ENCODE results near the gene SH3RF3. TPM values are rescaled to one million over a fixed set of nuclear protein-coding genes. Genes with fewer than 3 reads are reported as not detected.
"Not testable (repeated sequence)": the region's sequence is repeated elsewhere in the genome, so short reads cannot be mapped to it uniquely, and the experiment has no call there.

SH3RF3 gene
- total and polyA plus RNA-seq, 4 donors: 2.9 to 9.7 (median 8.6) TPM

- Histone ChIP-seq H3K27me3 (ENCODE audit: control insufficient read depth in 3 of 3, insufficient read depth in 3 of 3, low read length in 2 of 3) (no peaks in the 10 kb centered on the region), H3K4me1 (ENCODE audit: control insufficient read depth in 5 of 5, insufficient read depth in 5 of 5, low read length in 5 of 5) (peaks cover 0 to 15% (median 4%) of the 10 kb centered on the region in 5 donors), H3K36me3 (ENCODE audit: control insufficient read depth in 4 of 4, insufficient read depth in 4 of 4, low read length in 4 of 4) (no peaks in the 10 kb centered on the region), H3K4me3 (no peak overlapping the region), H3K9me3 (ENCODE audit: control insufficient read depth in 4 of 4, insufficient read depth in 3 of 4, low read length in 3 of 4) (no peaks in the 10 kb centered on the region), H3K9ac (ENCODE audit: insufficient read depth in 1 of 2, low read length in 2 of 2) (no peak overlapping the region), H3K27ac (ENCODE audit: low read depth in 1 of 2, low read length in 1 of 2) (no peak overlapping the region)
- WGBS, 2 donors: 32 to 68% methylated on average over 1 of the region's 1 CpG
- DNase-seq (no peak), ATAC-seq (ENCODE audit: insufficient read depth, low FRiP score) (no peak)
- TF ChIP-seq CTCF (IDR thresholded peaks at IDR 0.05; ENCODE audit: control extremely low read depth, extremely low read depth): no peak
Observed at GRCh38 chr2:109218792-109219126, 89.8 kb downstream of the SH3RF3 start.

- H3K27ac ChIP-seq (ENCODE audit: low read depth in 1 of 2, low read length in 1 of 2): no peak overlapping the region
- DNase-seq (no peak), ATAC-seq (ENCODE audit: insufficient read depth, low FRiP score) (no peak)
- H3K36me3 ChIP-seq (ENCODE audit: control insufficient read depth in 4 of 4, insufficient read depth in 4 of 4, low read length in 4 of 4): no peaks in the 10 kb centered on the region
- H3K4me3 ChIP-seq: no peak overlapping the region
- H3K9me3 ChIP-seq (ENCODE audit: control insufficient read depth in 4 of 4, insufficient read depth in 3 of 4, low read length in 3 of 4): no peaks in the 10 kb centered on the region
- TF ChIP-seq CTCF (IDR thresholded peaks at IDR 0.05; ENCODE audit: control extremely low read depth, extremely low read depth): no peak
- H3K9ac ChIP-seq (ENCODE audit: insufficient read depth in 1 of 2, low read length in 2 of 2): no peak overlapping the region
- no peaks in the 10 kb centered on the region for H3K27me3 ChIP-seq (ENCODE audit: control insufficient read depth in 3 of 3, insufficient read depth in 3 of 3, low read length in 2 of 3)
- peaks cover 0 to 13% (median 0%) of the 10 kb centered on the region in 5 donors for H3K4me1 ChIP-seq (ENCODE audit: control insufficient read depth in 5 of 5, insufficient read depth in 5 of 5, low read length in 5 of 5)
- 92 to 94% methylated on average over 2 of the region's 2 CpGs for WGBS, 2 donors
Observed at GRCh38 chr2:109220860-109221259, 91.9 kb downstream of the SH3RF3 start.

- not testable (repeated sequence) for H3K9ac ChIP-seq (ENCODE audit: insufficient read depth in 1 of 2, low read length in 2 of 2); ATAC-seq (ENCODE audit: insufficient read depth, low FRiP score); H3K27ac ChIP-seq (ENCODE audit: low read depth in 1 of 2, low read length in 1 of 2); H3K36me3 ChIP-seq (ENCODE audit: control insufficient read depth in 4 of 4, insufficient read depth in 4 of 4, low read length in 4 of 4); H3K4me3 ChIP-seq; H3K27me3 ChIP-seq (ENCODE audit: control insufficient read depth in 3 of 3, insufficient read depth in 3 of 3, low read length in 2 of 3); DNase-seq; H3K9me3 ChIP-seq (ENCODE audit: control insufficient read depth in 4 of 4, insufficient read depth in 3 of 4, low read length in 3 of 4)
- H3K4me1 ChIP-seq (ENCODE audit: control insufficient read depth in 5 of 5, insufficient read depth in 5 of 5, low read length in 5 of 5): peaks cover 0 to 12% (median 0%) of the 10 kb centered on the region in 5 donors
- WGBS, 2 donors: 96 to 98% methylated on average over 9 of the region's 9 CpGs
Observed at GRCh38 chr2:109221316-109221715, 92.3 kb downstream of the SH3RF3 start.

GRCh38 chr2:109222422-109222821 lies 93.4 kb downstream of the SH3RF3 start:
- Histone ChIP-seq H3K36me3 (ENCODE audit: control insufficient read depth in 4 of 4, insufficient read depth in 4 of 4, low read length in 4 of 4) (no peaks in the 10 kb centered on the region), H3K27me3 (ENCODE audit: control insufficient read depth in 3 of 3, insufficient read depth in 3 of 3, low read length in 2 of 3) (no peaks in the 10 kb centered on the region), H3K4me1 (ENCODE audit: control insufficient read depth in 5 of 5, insufficient read depth in 5 of 5, low read length in 5 of 5) (peaks cover 0 to 10% (median 0%) of the 10 kb centered on the region in 5 donors), H3K27ac (ENCODE audit: low read depth in 1 of 2, low read length in 1 of 2) (no peak overlapping the region), H3K4me3 (no peak overlapping the region), H3K9ac (ENCODE audit: insufficient read depth in 1 of 2, low read length in 2 of 2) (no peak overlapping the region), H3K9me3 (ENCODE audit: control insufficient read depth in 4 of 4, insufficient read depth in 3 of 4, low read length in 3 of 4) (no peaks in the 10 kb centered on the region)
- no peak for ATAC-seq (ENCODE audit: insufficient read depth, low FRiP score)
- no peak for DNase-seq
- 96 to 98% methylated on average over 3 of the region's 3 CpGs for WGBS, 2 donors
- TF ChIP-seq CTCF (IDR thresholded peaks at IDR 0.05; ENCODE audit: control extremely low read depth, extremely low read depth): no peak

Measured in lung (tissue), 12 donors.